ENCODE data around the gene KRT84.

- TF ChIP-seq CTCF (IDR thresholded peaks at IDR 0.05 in 2 of 3, conservative IDR thresholded peaks at IDR 0.05 in 1 of 3; ENCODE audit: borderline replicate concordance in 1 of 3, insufficient read depth in 1 of 3, low read depth in 2 of 3, low read length in 2 of 3), result no peak
- no peak for TF ChIP-seq REST (IDR thresholded peaks at IDR 0.05; ENCODE audit: low read depth)
- no peak for TF ChIP-seq ATF3 (IDR thresholded peaks at IDR 0.05)
- no peak for TF ChIP-seq ZFX (IDR thresholded peaks at IDR 0.05)
- TF ChIP-seq SP1 (IDR thresholded peaks at IDR 0.05; ENCODE audit: low read depth), result no peak
- TF ChIP-seq TCF7L2 (IDR thresholded peaks at IDR 0.05; ENCODE audit: borderline replicate concordance, extremely low read depth, insufficient read depth, insufficient read length), result no peak
- TF ChIP-seq SIN3A (IDR thresholded peaks at IDR 0.05; ENCODE audit: low read depth), result no peak
- TF ChIP-seq POLR2A (IDR thresholded peaks at IDR 0.05; ENCODE audit: borderline replicate concordance, extremely low read depth, insufficient read depth, insufficient read length), result no peak
Measured at GRCh38 chr12:52346593-52346992, 38.9 kb downstream of the KRT84 start.

All from HCT116 (cell line).